ENCODE data around the gene OPCML.

GRCh38 chr11:133238495-133238894 lies 293.8 kb downstream of the OPCML start:
- TF ChIP-seq CTCF (IDR thresholded peaks at IDR 0.05) (no peak), EZH2 (IDR thresholded peaks at IDR 0.05; ENCODE audit: borderline replicate concordance, insufficient read depth, low read depth, low read length, poor library complexity, severe bottlenecking) (no peak)
